ENCODE measurements around the gene FAM110C. TPM values are rescaled to one million over a fixed set of nuclear protein-coding genes. Genes with fewer than 3 reads are reported as not detected.

Gene FAM110C
- total and polyA plus RNA-seq, 4 donors = 4.8 to 18.2 (median 5.0) TPM

- 89% methylated on average over 4 of the region's 4 CpGs for WGBS
- no peak overlapping the region for H3K4me3 ChIP-seq (ENCODE audit: low read depth in 1 of 3, low read length in 3 of 3)
- no peaks in the 10 kb centered on the region for H3K27me3 ChIP-seq (ENCODE audit: control insufficient read depth in 4 of 4, insufficient read depth in 4 of 4, low read length in 3 of 4)
- TF ChIP-seq GABPA (IDR thresholded peaks at IDR 0.05 in 1 of 2, conservative IDR thresholded peaks at IDR 0.05 in 1 of 2) (no peak), MAX (IDR thresholded peaks at IDR 0.05) (no peak), CTCF (IDR thresholded peaks at IDR 0.05; ENCODE audit: low read depth, low read length, missing input control) (no peak), REST (IDR thresholded peaks at IDR 0.05) (no peak), FOXA1 (IDR thresholded peaks at IDR 0.05) (no peak), TAF1 (conservative IDR thresholded peaks at IDR 0.05) (no peak), RAD21 (IDR thresholded peaks at IDR 0.05) (no peak), YY1 (IDR thresholded peaks at IDR 0.05) (no peak)
- H3K4me1 ChIP-seq (ENCODE audit: control insufficient read depth in 4 of 4, insufficient read depth in 4 of 4, low read length in 3 of 4) = no peaks in the 10 kb centered on the region
- H3K9me3 ChIP-seq (ENCODE audit: control insufficient read depth in 4 of 4, low read length in 3 of 4) = no peaks in the 10 kb centered on the region
- no peak for DNase-seq (ENCODE audit: low spot score)
- no peak overlapping the region for H3K9ac ChIP-seq (ENCODE audit: low read depth in 1 of 2, low read length in 2 of 2)
- H3K36me3 ChIP-seq (ENCODE audit: control insufficient read depth in 4 of 4, insufficient read depth in 3 of 4, low read depth in 1 of 4, low read length in 3 of 4) = no peaks in the 10 kb centered on the region
- no peak overlapping the region for H3K27ac ChIP-seq (ENCODE audit: low read depth in 1 of 2, low read length in 2 of 2)
Measured at GRCh38 chr2:85761-86160, 39.5 kb upstream of the FAM110C start.

GRCh38 chr2:84121-84520 is 37.8 kb upstream of the FAM110C start:
- 77% methylated on average over 2 of the region's 2 CpGs for WGBS
- H3K27ac ChIP-seq (ENCODE audit: low read depth in 1 of 2, low read length in 2 of 2) = no peak overlapping the region
- TF ChIP-seq RAD21 (IDR thresholded peaks at IDR 0.05) (no peak), HNF4G (IDR thresholded peaks at IDR 0.05) (no peak), JUND (IDR thresholded peaks at IDR 0.05) (no peak), RXRA (IDR thresholded peaks at IDR 0.05) (no peak), FOXA2 (IDR thresholded peaks at IDR 0.05) (no peak), CTCF (IDR thresholded peaks at IDR 0.05; ENCODE audit: low read depth, low read length, missing input control) (no peak), SP1 (IDR thresholded peaks at IDR 0.05) (no peak), YY1 (IDR thresholded peaks at IDR 0.05) (no peak), HNF4A (conservative IDR thresholded peaks at IDR 0.05) (no peak), MAX (IDR thresholded peaks at IDR 0.05) (no peak), GABPA (IDR thresholded peaks at IDR 0.05 in 1 of 2, conservative IDR thresholded peaks at IDR 0.05 in 1 of 2) (no peak), REST (IDR thresholded peaks at IDR 0.05) (no peak), ZBTB33 (IDR thresholded peaks at IDR 0.05) (no peak)

More at GRCh38 chr2:84121-84520, 37.8 kb upstream of the FAM110C start:
- Histone ChIP-seq H3K4me1 (ENCODE audit: control insufficient read depth in 4 of 4, insufficient read depth in 4 of 4, low read length in 3 of 4) (no peaks in the 10 kb centered on the region), H3K27me3 (ENCODE audit: control insufficient read depth in 4 of 4, insufficient read depth in 4 of 4, low read length in 3 of 4) (no peaks in the 10 kb centered on the region), H3K4me3 (ENCODE audit: low read depth in 1 of 3, low read length in 3 of 3) (no peak overlapping the region), H3K9me3 (ENCODE audit: control insufficient read depth in 4 of 4, low read length in 3 of 4) (no peaks in the 10 kb centered on the region), H3K36me3 (ENCODE audit: control insufficient read depth in 4 of 4, insufficient read depth in 3 of 4, low read depth in 1 of 4, low read length in 3 of 4) (no peaks in the 10 kb centered on the region), H3K9ac (ENCODE audit: low read depth in 1 of 2, low read length in 2 of 2) (no peak overlapping the region)
- no peak for DNase-seq (ENCODE audit: low spot score)
